Liver (tissue), 9 donors: ENCODE measurements around the gene CIDEB. TPM values are rescaled to one million over a fixed set of nuclear protein-coding genes. Genes with fewer than 3 reads are reported as not detected.

Experiments
- DNase-seq: peaks from one replicate; pipeline ENCODE4 v3.0.0-alpha.2; 2017; ENCODE audit warnings: low spot score
- H3K27ac ChIP-seq, 2 donors: one replicate each; pipeline ENCODE4 v1.7.0; 2013; ENCODE audit warnings: inconsistent platforms in 2 of 2, low read length in 2 of 2, control low read depth in 1 of 2, low read depth in 1 of 2, mild to moderate bottlenecking in 1 of 2
- H3K27me3 ChIP-seq, 4 donors: one replicate each; pipeline versions ENCODE4 v1.6.1 to v1.7.0; 2013; ENCODE audit warnings: low read length in 3 of 4, inconsistent platforms in 1 of 4, mild to moderate bottlenecking in 1 of 4, moderate library complexity in 1 of 4; ENCODE audit not compliant: control insufficient read depth in 4 of 4, insufficient read depth in 4 of 4
- H3K36me3 ChIP-seq, 4 donors: one replicate each; pipeline versions ENCODE4 v1.6.1 to v1.7.0; 2013; ENCODE audit warnings: low read length in 3 of 4, mild to moderate bottlenecking in 3 of 4, low read depth in 1 of 4, moderate library complexity in 1 of 4; ENCODE audit not compliant: control insufficient read depth in 4 of 4, insufficient read depth in 3 of 4
- H3K4me1 ChIP-seq, 4 donors: one replicate each; pipeline versions ENCODE4 v1.6.1 to v1.7.0; 2013; ENCODE audit warnings: low read length in 3 of 4, mild to moderate bottlenecking in 3 of 4, moderate library complexity in 1 of 4; ENCODE audit not compliant: control insufficient read depth in 4 of 4, insufficient read depth in 4 of 4
- H3K4me3 ChIP-seq, 3 donors: one replicate each; pipeline versions ENCODE4 v1.6.1 to v1.7.0; 2013; ENCODE audit warnings: low read length in 3 of 3, control low read depth in 1 of 3, low read depth in 1 of 3, mild to moderate bottlenecking in 1 of 3
- H3K9ac ChIP-seq, 2 donors: one replicate each; pipeline ENCODE4 v1.7.0; 2013; ENCODE audit warnings: low read length in 2 of 2, mild to moderate bottlenecking in 2 of 2, moderate library complexity in 2 of 2, control low read depth in 1 of 2, low read depth in 1 of 2
- H3K9me3 ChIP-seq, 4 donors: one replicate each; pipeline versions ENCODE4 v1.6.1 to v1.7.0; 2013; ENCODE audit warnings: low read length in 3 of 4; ENCODE audit not compliant: control insufficient read depth in 4 of 4
- ATF3 ChIP-seq: IDR thresholded peaks from 2 replicates; pipeline ENCODE4 v1.6.1; 2016; ENCODE audit warnings: antibody characterized with exemption
- CTCF ChIP-seq: fragments of 150-350 bp; IDR thresholded peaks from 2 replicates; pipeline ENCODE4 v1.5.1; 2017; ENCODE audit warnings: improper control_type of control experiment, low read depth, low read length; ENCODE audit not compliant: missing input control
- EGR1 ChIP-seq, 2 donors: IDR thresholded peaks; 2 replicates each; pipeline ENCODE4 v1.6.1; 2016 to 2018; ENCODE audit warnings: antibody characterized with exemption in 2 of 2, low read depth in 2 of 2
- GABPA ChIP-seq, 2 donors: IDR thresholded peaks in 1 of 2; conservative IDR thresholded peaks in 1 of 2; 2 replicates each; pipeline ENCODE4 v1.6.1; 2016; ENCODE audit warnings: antibody characterized with exemption in 2 of 2, mild to moderate bottlenecking in 1 of 2, moderate library complexity in 1 of 2
- HNF4A ChIP-seq, 2 donors: conservative IDR thresholded peaks; 2 replicates each; pipeline ENCODE4 v1.6.1; 2016; ENCODE audit warnings: antibody characterized with exemption in 2 of 2, mild to moderate bottlenecking in 2 of 2
- HNF4G ChIP-seq: IDR thresholded peaks from 2 replicates; pipeline ENCODE4 v1.6.1; 2016; ENCODE audit warnings: antibody characterized with exemption
- JUND ChIP-seq, 2 donors: IDR thresholded peaks; 2 replicates each; pipeline ENCODE4 v1.6.1; 2016; ENCODE audit warnings: antibody characterized with exemption in 2 of 2
- MAX ChIP-seq: IDR thresholded peaks from 2 replicates; pipeline ENCODE4 v1.6.1; 2016; ENCODE audit warnings: antibody characterized with exemption
- NR2F2 ChIP-seq: IDR thresholded peaks from 2 replicates; pipeline ENCODE4 v1.6.1; 2016; ENCODE audit warnings: antibody characterized with exemption
- RAD21 ChIP-seq, 2 donors: IDR thresholded peaks; 2 replicates each; pipeline ENCODE4 v1.6.1; 2016; ENCODE audit warnings: antibody characterized with exemption in 2 of 2, mild to moderate bottlenecking in 2 of 2
- REST ChIP-seq: IDR thresholded peaks from 2 replicates; pipeline ENCODE4 v1.6.1; 2016; ENCODE audit warnings: antibody characterized with exemption, mild to moderate bottlenecking
- SP1 ChIP-seq: IDR thresholded peaks from 2 replicates; pipeline ENCODE4 v1.6.1; 2018; ENCODE audit warnings: antibody characterized with exemption, mild to moderate bottlenecking
- YY1 ChIP-seq: IDR thresholded peaks from 2 replicates; pipeline ENCODE4 v1.6.1; 2016; ENCODE audit warnings: antibody characterized with exemption, mild to moderate bottlenecking
- ZBTB33 ChIP-seq: IDR thresholded peaks from 2 replicates; pipeline ENCODE4 v1.6.1; 2016; ENCODE audit warnings: antibody characterized with exemption
- WGBS: extraction: QIAGEN DNeasy Blood & Tissue Kit; methylation state at CpG from one replicate; pipeline ENCODE4 v1.1.7; 2013; 5-methylcytosine and 5-hydroxymethylcytosine counted together
- polyA plus RNA-seq, 2 donors: library from polyadenylated mRNA; stranded (reverse) in 1 of 2; unstranded in 1 of 2; fragments of 200-250 nt in 1 of 2; fragments of >200 nt in 1 of 2; fragmentation: Nextera tagmentation in 1 of 2; extraction: Ambion mirVana in 1 of 2; gene quantifications; one replicate each; pipeline versions ENCODE4 v1.2.1 to v1.2.3, GENCODE V29; 2013 to 2015
- total RNA-seq, 2 donors: library from RNA; depleted of rRNA; stranded (reverse); fragments of >200 nt; gene quantifications; one replicate each; pipeline ENCODE4 v1.2.3, GENCODE V29; 2014
- donor health status: healthy.
- donor health status: healthy.
- donor health status: healthy.
- donor health status: healthy.
- donor health status: healthy.

Gene CIDEB
- total and polyA plus RNA-seq, 4 donors, result 32.1 to 312 (median 159) TPM

- Histone ChIP-seq H3K9me3 (no peaks in the 10 kb centered on the region), H3K4me1 (peaks cover 2 to 29% (median 28%) of the 10 kb centered on the region in 4 donors), H3K27ac (no peak overlapping the region), H3K27me3 (no peaks in the 10 kb centered on the region), H3K4me3 (no peak overlapping the region), H3K9ac (no peak overlapping the region), H3K36me3 (peaks cover 3 to 27% (median 13%) of the 10 kb centered on the region in 4 donors)
- TF ChIP-seq RAD21 (IDR thresholded peaks at IDR 0.05), result no peak
- TF ChIP-seq JUND (IDR thresholded peaks at IDR 0.05), result no peak
- no peak for TF ChIP-seq YY1
- no peak for TF ChIP-seq SP1
- TF ChIP-seq NR2F2, result no peak
- no peak for TF ChIP-seq EGR1 (IDR thresholded peaks at IDR 0.05; ENCODE audit: low read depth in 2 of 2)
- no peak for TF ChIP-seq ZBTB33
- TF ChIP-seq MAX, result no peak
- TF ChIP-seq REST, result no peak
- no peak for TF ChIP-seq GABPA (IDR thresholded peaks at IDR 0.05 in 1 of 2, conservative IDR thresholded peaks at IDR 0.05 in 1 of 2)
- TF ChIP-seq HNF4G, result no peak
- TF ChIP-seq ATF3, result no peak
- TF ChIP-seq HNF4A (conservative IDR thresholded peaks at IDR 0.05), result no peak
- DNase-seq, result no peak
- 84% methylated on average over 6 of the region's 6 CpGs for WGBS
Observed at GRCh38 chr14:24289649-24290280, 18.0 kb downstream of the CIDEB start.

GRCh38 chr14:24286996-24287395, 20.8 kb downstream of the CIDEB start:
- no peak overlapping the region for H3K9ac ChIP-seq
- WGBS, result 90% methylated on average over 5 of the region's 5 CpGs
- H3K36me3 ChIP-seq, result peaks cover 3 to 22% (median 12%) of the 10 kb centered on the region in 4 donors

More at GRCh38 chr14:24286996-24287395, 20.8 kb downstream of the CIDEB start:
- Histone ChIP-seq H3K9me3 (no peaks in the 10 kb centered on the region), H3K4me1 (peaks cover 0 to 16% (median 15%) of the 10 kb centered on the region in 4 donors), H3K27ac (no peak overlapping the region), H3K4me3 (no peak overlapping the region), H3K27me3 (no peaks in the 10 kb centered on the region)
- TF ChIP-seq GABPA (IDR thresholded peaks at IDR 0.05 in 1 of 2, conservative IDR thresholded peaks at IDR 0.05 in 1 of 2) (no peak), CTCF (no peak), MAX (no peak), YY1 (no peak), EGR1 (IDR thresholded peaks at IDR 0.05; ENCODE audit: low read depth in 2 of 2) (no peak)
- no peak for DNase-seq
